HepG2 (cell line): ENCODE results near the gene CARMIL3. TPM values are rescaled to one million over a fixed set of nuclear protein-coding genes. Genes with fewer than 3 reads are reported as not detected.

Experiments
- ATAD3A ChIP-seq: sonication (generic); formaldehyde crosslinking; IDR thresholded peaks from 2 replicates; pipeline ENCODE4 v1.4.0; 2020; ENCODE audit warnings: missing genetic modification reagents
- CC2D1A ChIP-seq: sonication (generic); formaldehyde crosslinking; IDR thresholded peaks from 2 replicates; pipeline ENCODE4 v1.8.1; 2023; ENCODE audit warnings: mild to moderate bottlenecking, missing genetic modification reagents
- CCDC6 ChIP-seq: sonication (generic); formaldehyde crosslinking; IDR thresholded peaks from 2 replicates; pipeline ENCODE4 v1.8.1; 2022; ENCODE audit warnings: mild to moderate bottlenecking, missing genetic modification reagents, moderate library complexity
- DNMT1 ChIP-seq: sonication (generic); formaldehyde crosslinking; IDR thresholded peaks from 2 replicates; pipeline ENCODE4 v1.5.1; 2020; ENCODE audit warnings: mild to moderate bottlenecking, missing genetic modification reagents
- PAF1 ChIP-seq: IDR thresholded peaks from 2 replicates; pipeline ENCODE4 v1.6.1; 2016; ENCODE audit warnings: missing genetic modification reagents, missing compliant biosample characterization
- RBFOX2 ChIP-seq: fragments of 200-400 bp; formaldehyde crosslinking; IDR thresholded peaks from 2 replicates; pipeline ENCODE4 v1.6.1; 2017; ENCODE audit warnings: low read depth, mild to moderate bottlenecking, low read length
- TRIM24 ChIP-seq: sonication (generic); formaldehyde crosslinking; IDR thresholded peaks from 2 replicates; pipeline ENCODE4 v1.8.0; 2022; ENCODE audit warnings: mild to moderate bottlenecking, missing genetic modification reagents
- ZBTB26 ChIP-seq: IDR thresholded peaks from 2 replicates; pipeline ENCODE4 v1.6.1; 2016; ENCODE audit warnings: missing compliant biosample characterization, missing genetic modification reagents, borderline replicate concordance
- ZGPAT ChIP-seq: IDR thresholded peaks from 2 replicates; pipeline ENCODE4 v1.6.1; 2016; ENCODE audit warnings: mild to moderate bottlenecking
- ZNF451 ChIP-seq: sonication (generic); formaldehyde crosslinking; IDR thresholded peaks from 2 replicates; pipeline ENCODE4 v1.5.0; 2020; ENCODE audit warnings: mild to moderate bottlenecking, missing genetic modification reagents
- ZNF768 ChIP-seq: sonication (generic); formaldehyde crosslinking; IDR thresholded peaks from 2 replicates; pipeline ENCODE4 v1.4.0; 2020; ENCODE audit warnings: missing genetic modification reagents
- ZNF782 ChIP-seq: sonication (generic); formaldehyde crosslinking; IDR thresholded peaks from 2 replicates; pipeline ENCODE4 v1.4.0; 2020; ENCODE audit warnings: missing genetic modification reagents, mild to moderate bottlenecking, borderline replicate concordance
- polyA plus RNA-seq, 8 experiments: library from polyadenylated mRNA; depleted of rRNA in 3 of 8; stranded (reverse) in 7 of 8; unstranded in 1 of 8; fragments of >200 nt; fragmentation: Illumina TruSeq in 4 of 8; extraction: Trizol in 4 of 8; gene quantifications; 2 replicates each; pipeline versions ENCODE4 v1.2.1 to v1.2.3, GENCODE V29; 2011 to 2016; ENCODE audit warnings: low read depth in 4 of 8, missing spikeins in 1 of 8, mixed read lengths in 1 of 8; ENCODE audit not compliant: insufficient read depth in 1 of 8
- total RNA-seq, 5 experiments: library from RNA; depleted of rRNA; stranded (reverse); fragments of >200 nt; fragmentation: Illumina TruSeq; extraction: Trizol; gene quantifications; 2 replicates each; pipeline ENCODE4 v1.2.3, GENCODE V29; 2016; ENCODE audit warnings: low read depth in 1 of 5
- TF ChIP-seq, protein P1 (sequence below): sonication (generic); formaldehyde crosslinking; IDR thresholded peaks from 2 replicates; pipeline ENCODE4 v1.9.0; 2021; ENCODE audit warnings: missing genetic modification reagents, borderline replicate concordance
- TF ChIP-seq, protein P2 (sequence below): sonication (generic); formaldehyde crosslinking; IDR thresholded peaks from 2 replicates; pipeline ENCODE4 v1.5.0; 2020; ENCODE audit warnings: mild to moderate bottlenecking, missing genetic modification reagents
- TF ChIP-seq, protein P3 (sequence below): sonication (generic); formaldehyde crosslinking; IDR thresholded peaks from 2 replicates; pipeline ENCODE4 v1.5.0; 2020; ENCODE audit warnings: mild to moderate bottlenecking, missing genetic modification reagents, borderline replicate concordance

The CARMIL3 gene
- total and polyA plus RNA-seq, 2 of the 13 experiments (the other 11 are each of a cell fraction or from before 2014, with no cell fraction given) = 0.27 to 0.55 TPM

DNA sequence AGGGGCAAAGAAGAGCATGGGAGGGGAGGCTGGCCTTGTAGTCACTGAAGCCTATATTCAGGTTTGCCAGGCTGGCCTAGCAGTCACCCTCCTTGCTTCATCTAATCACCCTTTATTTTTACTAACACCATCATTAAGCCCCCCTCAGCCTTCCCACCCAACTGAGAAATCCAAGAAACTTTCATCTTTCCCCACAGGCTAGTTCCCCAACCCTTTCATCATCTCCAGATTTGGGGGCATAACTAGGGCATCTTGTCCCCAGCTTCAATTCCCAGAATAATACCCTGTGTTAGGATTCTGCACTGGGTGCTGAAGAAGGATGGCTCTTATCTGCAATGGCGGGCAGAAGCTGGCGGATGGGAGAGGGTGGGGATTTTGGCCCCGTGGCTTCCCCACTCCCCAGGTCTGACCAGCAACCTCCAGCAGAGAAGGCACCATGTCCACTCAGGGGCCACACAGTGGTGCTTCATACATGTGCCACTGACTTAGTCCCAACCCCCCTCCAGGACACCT is 49.2 kb downstream of the CARMIL3 start (continued):
- TF ChIP-seq ZNF782 (CRISPR knock-in tag) (no peak), ZGPAT (CRISPR knock-in tag) (peak; percentile 26; the same call in 1 of the 2 replicates), CCDC6 (CRISPR knock-in tag) (no peak), ZBTB26 (CRISPR knock-in tag) (no peak), TRIM24 (CRISPR knock-in tag) (no peak), ZNF451 (CRISPR knock-in tag) (no peak), DNMT1 (peak; percentile 73; the same call in 1 of the 2 replicates), ZNF768 (CRISPR knock-in tag) (peak; percentile 24; the same call in 1 of the 2 replicates), ATAD3A (no peak), PAF1 (CRISPR knock-in tag) (peak; percentile 14; the same call in 1 of the 2 replicates), CC2D1A (CRISPR knock-in tag) (no peak), RBFOX2 (0 out of 2 replicates have a peak, but pooled peaks have one; percentile 4)
- TF ChIP-seq, protein P1, sequence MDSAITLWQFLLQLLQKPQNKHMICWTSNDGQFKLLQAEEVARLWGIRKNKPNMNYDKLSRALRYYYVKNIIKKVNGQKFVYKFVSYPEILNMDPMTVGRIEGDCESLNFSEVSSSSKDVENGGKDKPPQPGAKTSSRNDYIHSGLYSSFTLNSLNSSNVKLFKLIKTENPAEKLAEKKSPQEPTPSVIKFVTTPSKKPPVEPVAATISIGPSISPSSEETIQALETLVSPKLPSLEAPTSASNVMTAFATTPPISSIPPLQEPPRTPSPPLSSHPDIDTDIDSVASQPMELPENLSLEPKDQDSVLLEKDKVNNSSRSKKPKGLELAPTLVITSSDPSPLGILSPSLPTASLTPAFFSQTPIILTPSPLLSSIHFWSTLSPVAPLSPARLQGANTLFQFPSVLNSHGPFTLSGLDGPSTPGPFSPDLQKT (CRISPR knock-in tag) = no peak
- TF ChIP-seq, protein P2, sequence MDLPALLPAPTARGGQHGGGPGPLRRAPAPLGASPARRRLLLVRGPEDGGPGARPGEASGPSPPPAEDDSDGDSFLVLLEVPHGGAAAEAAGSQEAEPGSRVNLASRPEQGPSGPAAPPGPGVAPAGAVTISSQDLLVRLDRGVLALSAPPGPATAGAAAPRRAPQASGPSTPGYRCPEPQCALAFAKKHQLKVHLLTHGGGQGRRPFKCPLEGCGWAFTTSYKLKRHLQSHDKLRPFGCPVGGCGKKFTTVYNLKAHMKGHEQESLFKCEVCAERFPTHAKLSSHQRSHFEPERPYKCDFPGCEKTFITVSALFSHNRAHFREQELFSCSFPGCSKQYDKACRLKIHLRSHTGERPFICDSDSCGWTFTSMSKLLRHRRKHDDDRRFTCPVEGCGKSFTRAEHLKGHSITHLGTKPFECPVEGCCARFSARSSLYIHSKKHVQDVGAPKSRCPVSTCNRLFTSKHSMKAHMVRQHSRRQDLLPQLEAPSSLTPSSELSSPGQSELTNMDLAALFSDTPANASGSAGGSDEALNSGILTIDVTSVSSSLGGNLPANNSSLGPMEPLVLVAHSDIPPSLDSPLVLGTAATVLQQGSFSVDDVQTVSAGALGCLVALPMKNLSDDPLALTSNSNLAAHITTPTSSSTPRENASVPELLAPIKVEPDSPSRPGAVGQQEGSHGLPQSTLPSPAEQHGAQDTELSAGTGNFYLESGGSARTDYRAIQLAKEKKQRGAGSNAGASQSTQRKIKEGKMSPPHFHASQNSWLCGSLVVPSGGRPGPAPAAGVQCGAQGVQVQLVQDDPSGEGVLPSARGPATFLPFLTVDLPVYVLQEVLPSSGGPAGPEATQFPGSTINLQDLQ (CRISPR knock-in tag) = no peak
- TF ChIP-seq, protein P3, sequence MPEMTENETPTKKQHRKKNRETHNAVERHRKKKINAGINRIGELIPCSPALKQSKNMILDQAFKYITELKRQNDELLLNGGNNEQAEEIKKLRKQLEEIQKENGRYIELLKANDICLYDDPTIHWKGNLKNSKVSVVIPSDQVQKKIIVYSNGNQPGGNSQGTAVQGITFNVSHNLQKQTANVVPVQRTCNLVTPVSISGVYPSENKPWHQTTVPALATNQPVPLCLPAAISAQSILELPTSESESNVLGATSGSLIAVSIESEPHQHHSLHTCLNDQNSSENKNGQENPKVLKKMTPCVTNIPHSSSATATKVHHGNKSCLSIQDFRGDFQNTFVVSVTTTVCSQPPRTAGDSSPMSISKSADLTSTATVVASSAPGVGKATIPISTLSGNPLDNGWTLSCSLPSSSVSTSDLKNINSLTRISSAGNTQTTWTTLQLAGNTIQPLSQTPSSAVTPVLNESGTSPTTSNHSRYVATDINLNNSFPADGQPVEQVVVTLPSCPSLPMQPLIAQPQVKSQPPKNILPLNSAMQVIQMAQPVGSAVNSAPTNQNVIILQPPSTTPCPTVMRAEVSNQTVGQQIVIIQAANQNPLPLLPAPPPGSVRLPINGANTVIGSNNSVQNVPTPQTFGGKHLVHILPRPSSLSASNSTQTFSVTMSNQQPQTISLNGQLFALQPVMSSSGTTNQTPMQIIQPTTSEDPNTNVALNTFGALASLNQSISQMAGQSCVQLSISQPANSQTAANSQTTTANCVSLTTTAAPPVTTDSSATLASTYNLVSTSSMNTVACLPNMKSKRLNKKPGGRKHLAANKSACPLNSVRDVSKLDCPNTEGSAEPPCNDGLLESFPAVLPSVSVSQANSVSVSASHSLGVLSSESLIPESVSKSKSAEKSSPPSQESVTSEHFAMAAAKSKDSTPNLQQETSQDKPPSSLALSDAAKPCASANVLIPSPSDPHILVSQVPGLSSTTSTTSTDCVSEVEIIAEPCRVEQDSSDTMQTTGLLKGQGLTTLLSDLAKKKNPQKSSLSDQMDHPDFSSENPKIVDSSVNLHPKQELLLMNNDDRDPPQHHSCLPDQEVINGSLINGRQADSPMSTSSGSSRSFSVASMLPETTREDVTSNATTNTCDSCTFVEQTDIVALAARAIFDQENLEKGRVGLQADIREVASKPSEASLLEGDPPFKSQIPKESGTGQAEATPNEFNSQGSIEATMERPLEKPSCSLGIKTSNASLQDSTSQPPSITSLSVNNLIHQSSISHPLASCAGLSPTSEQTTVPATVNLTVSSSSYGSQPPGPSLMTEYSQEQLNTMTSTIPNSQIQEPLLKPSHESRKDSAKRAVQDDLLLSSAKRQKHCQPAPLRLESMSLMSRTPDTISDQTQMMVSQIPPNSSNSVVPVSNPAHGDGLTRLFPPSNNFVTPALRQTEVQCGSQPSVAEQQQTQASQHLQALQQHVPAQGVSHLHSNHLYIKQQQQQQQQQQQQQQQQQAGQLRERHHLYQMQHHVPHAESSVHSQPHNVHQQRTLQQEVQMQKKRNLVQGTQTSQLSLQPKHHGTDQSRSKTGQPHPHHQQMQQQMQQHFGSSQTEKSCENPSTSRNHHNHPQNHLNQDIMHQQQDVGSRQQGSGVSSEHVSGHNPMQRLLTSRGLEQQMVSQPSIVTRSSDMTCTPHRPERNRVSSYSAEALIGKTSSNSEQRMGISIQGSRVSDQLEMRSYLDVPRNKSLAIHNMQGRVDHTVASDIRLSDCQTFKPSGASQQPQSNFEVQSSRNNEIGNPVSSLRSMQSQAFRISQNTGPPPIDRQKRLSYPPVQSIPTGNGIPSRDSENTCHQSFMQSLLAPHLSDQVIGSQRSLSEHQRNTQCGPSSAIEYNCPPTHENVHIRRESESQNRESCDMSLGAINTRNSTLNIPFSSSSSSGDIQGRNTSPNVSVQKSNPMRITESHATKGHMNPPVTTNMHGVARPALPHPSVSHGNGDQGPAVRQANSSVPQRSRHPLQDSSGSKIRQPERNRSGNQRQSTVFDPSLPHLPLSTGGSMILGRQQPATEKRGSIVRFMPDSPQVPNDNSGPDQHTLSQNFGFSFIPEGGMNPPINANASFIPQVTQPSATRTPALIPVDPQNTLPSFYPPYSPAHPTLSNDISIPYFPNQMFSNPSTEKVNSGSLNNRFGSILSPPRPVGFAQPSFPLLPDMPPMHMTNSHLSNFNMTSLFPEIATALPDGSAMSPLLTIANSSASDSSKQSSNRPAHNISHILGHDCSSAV (CRISPR knock-in tag) = no peak
